Transverse colon (tissue), 4 donors: ENCODE data around the gene ASIC2. TPM values are rescaled to one million over a fixed set of nuclear protein-coding genes. Genes with fewer than 3 reads are reported as not detected.

Source experiments
- DNase-seq: peaks from one replicate; pipeline ENCODE4 v3.0.0-alpha.2; 2019
- H3K27ac ChIP-seq, 4 donors: fragments of 200-600 bp; sonication (generic); 2 replicates each; pipeline ENCODE4 v1.5.1; 2016 to 2018; ENCODE audit warnings: inconsistent platforms in 4 of 4
- H3K27me3 ChIP-seq: fragments of 200-600 bp; sonication (generic); 2 replicates; pipeline ENCODE4 v1.5.1; 2017; ENCODE audit warnings: inconsistent platforms
- H3K36me3 ChIP-seq, 4 donors: fragments of 200-600 bp; sonication (generic); 2 replicates each; pipeline ENCODE4 v1.5.1; 2017 to 2019; ENCODE audit warnings: inconsistent platforms in 4 of 4
- H3K4me1 ChIP-seq, 4 donors: fragments of 200-600 bp; sonication (generic); 2 replicates each; pipeline ENCODE4 v1.5.1; 2017 to 2020; ENCODE audit warnings: inconsistent platforms in 4 of 4
- H3K4me3 ChIP-seq, 4 donors: fragments of 200-600 bp; sonication (generic); 1 replicate in 1 of 4; 2 replicates in 3 of 4; pipeline versions ENCODE4 v1.5.1 to v1.6.1; 2017 to 2019; ENCODE audit warnings: inconsistent platforms in 4 of 4
- H3K9me3 ChIP-seq, 2 donors: fragments of 200-600 bp; sonication (generic); 2 replicates each; pipeline ENCODE4 v1.5.1; 2017 to 2019; ENCODE audit warnings: inconsistent platforms in 2 of 2
- EP300 ChIP-seq: sonication (generic); formaldehyde crosslinking; IDR thresholded peaks from one replicate; pipeline ENCODE4 v1.6.1; 2017; ENCODE audit warnings: antibody characterized with exemption, low read depth
- POLR2A ChIP-seq: fragments of 450-650 bp; IDR thresholded peaks from one replicate; pipeline ENCODE4 v1.6.1; 2016; ENCODE audit warnings: antibody characterized with exemption, mild to moderate bottlenecking, moderate library complexity
- POLR2AphosphoS5 ChIP-seq, 3 donors: sonication (generic); formaldehyde crosslinking; IDR thresholded peaks; one replicate each; pipeline ENCODE4 v1.6.1; 2016; ENCODE audit warnings: antibody characterized with exemption in 3 of 3
- WGBS, 2 donors: methylation state at CpG; one replicate each; pipeline ENCODE4 v1.1.5; 2018; ENCODE audit warnings: low coverage in 1 of 2; 5-methylcytosine and 5-hydroxymethylcytosine counted together
- in situ Hi-C, 4 donors: fragments of 200-750 bp; cut with MboI; loops; one replicate each; pipeline versions ENCODE4 v1.15.0 to v1.15.1; 2017; ENCODE audit warnings: low sequenced_read_pairs in 3 of 4, low pct_ligation_motif_present in 1 of 4, low pct_unique_long_range_greater_than_20kb in 1 of 4
- intact Hi-C: fragments of 100-400 bp; cut with DNase I; formaldehyde crosslinking; loops from one replicate; pipeline ENCODE4 v1.15.1; 2023; ENCODE audit warnings: low total_unique reads
- total RNA-seq, 4 donors: library from RNA; depleted of rRNA; stranded (reverse); fragments of >200 nt; gene quantifications; one replicate each; pipeline ENCODE4 v1.1.0, GENCODE V29; 2016
- TF ChIP-seq, protein P1 (sequence below), 5 experiments: fragments of 200-600 bp in 3 of 5; fragments of 450-650 bp in 2 of 5; sonication (generic) in 3 of 5; IDR thresholded peaks; 1 replicate in 2 of 5; 2 replicates in 3 of 5; pipeline ENCODE4 v1.5.1; 2016 to 2017; ENCODE audit warnings: antibody characterized with exemption in 5 of 5, inconsistent platforms in 3 of 5, mild to moderate bottlenecking in 2 of 5, moderate library complexity in 1 of 5

Gene ASIC2
- total RNA-seq, 4 donors from 2014 or later, result 0.16 to 0.55 TPM; not detected in 2

DNA sequence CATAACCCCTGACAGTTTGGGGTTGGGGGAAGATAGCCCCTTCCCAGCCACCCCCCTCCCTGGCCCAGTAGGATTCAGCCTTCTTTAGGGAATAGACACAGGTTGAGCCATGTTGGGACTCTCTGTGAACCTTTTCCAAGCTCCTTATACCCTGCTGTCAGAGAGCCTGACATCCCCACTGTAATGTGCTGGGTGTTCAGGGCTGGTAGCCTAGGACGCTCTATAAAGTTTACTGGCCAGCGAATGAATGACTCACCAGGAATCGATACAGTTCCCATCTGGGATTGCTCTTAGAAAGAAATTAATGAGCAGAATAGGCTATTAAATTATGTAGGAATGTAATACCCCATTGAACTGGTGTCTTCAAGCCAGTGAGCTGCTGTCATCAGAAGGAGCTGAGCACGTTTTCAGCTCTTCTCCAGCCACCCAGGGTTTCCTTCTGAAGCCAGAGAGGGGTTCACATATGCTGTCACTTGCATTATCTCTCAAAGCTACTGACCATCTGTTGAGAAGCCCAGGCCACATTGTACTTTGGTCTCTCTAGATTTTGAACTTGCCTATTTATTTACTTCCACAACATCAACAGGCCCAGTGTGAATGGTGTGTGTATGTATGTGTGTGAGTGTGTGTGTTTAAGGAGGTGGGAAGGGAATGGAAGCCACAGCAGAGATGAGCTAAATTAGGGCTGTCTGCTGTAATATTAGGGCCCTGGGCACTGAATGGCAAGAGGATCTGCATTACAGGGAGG lies 236.5 kb downstream of the ASIC2 start:
- Histone ChIP-seq H3K4me3 (no peak overlapping the region), H3K27me3 (peaks cover 10% of the 10 kb centered on the region), H3K36me3 (no peaks in the 10 kb centered on the region), H3K4me1 (no peaks in the 10 kb centered on the region), H3K27ac (no peak overlapping the region), H3K9me3 (no peaks in the 10 kb centered on the region)
- intact Hi-C loops (no loop called here), in situ Hi-C loops (no loop called here)
- DNase-seq, result no peak
- 69% methylated on average over 3 to 4 of the region's 4 CpGs for WGBS, 2 donors
- TF ChIP-seq, protein P1, sequence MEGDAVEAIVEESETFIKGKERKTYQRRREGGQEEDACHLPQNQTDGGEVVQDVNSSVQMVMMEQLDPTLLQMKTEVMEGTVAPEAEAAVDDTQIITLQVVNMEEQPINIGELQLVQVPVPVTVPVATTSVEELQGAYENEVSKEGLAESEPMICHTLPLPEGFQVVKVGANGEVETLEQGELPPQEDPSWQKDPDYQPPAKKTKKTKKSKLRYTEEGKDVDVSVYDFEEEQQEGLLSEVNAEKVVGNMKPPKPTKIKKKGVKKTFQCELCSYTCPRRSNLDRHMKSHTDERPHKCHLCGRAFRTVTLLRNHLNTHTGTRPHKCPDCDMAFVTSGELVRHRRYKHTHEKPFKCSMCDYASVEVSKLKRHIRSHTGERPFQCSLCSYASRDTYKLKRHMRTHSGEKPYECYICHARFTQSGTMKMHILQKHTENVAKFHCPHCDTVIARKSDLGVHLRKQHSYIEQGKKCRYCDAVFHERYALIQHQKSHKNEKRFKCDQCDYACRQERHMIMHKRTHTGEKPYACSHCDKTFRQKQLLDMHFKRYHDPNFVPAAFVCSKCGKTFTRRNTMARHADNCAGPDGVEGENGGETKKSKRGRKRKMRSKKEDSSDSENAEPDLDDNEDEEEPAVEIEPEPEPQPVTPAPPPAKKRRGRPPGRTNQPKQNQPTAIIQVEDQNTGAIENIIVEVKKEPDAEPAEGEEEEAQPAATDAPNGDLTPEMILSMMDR (IDR thresholded peaks at IDR 0.05), result no peak
- TF ChIP-seq POLR2A, result no peak
- no peak for TF ChIP-seq POLR2AphosphoS5 (IDR thresholded peaks at IDR 0.05)
- no peak for TF ChIP-seq EP300

DNA sequence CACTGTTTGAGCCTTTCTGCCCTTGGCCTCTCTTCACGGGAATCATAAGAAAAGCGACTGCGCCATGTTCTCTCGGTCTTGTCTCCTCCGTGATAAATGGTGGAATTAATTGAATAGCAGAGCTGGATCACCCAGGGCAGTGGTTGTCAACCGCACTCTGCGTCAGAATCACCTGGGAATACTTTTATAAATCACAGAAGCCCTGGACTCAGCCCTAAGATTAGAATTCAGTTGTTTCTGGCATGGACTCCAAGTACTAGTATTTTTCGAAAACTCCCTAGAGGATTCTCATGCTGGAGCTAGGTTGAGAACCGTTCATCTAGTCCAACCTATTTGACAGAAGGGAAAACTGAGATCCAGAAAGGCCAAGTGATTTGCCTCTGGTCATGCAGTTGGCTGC lies 237.3 kb downstream of the ASIC2 start:
- Histone ChIP-seq H3K4me3 (no peak overlapping the region), H3K27ac (no peak overlapping the region), H3K27me3 (peaks cover 10% of the 10 kb centered on the region), H3K36me3 (no peaks in the 10 kb centered on the region), H3K4me1 (no peaks in the 10 kb centered on the region), H3K9me3 (no peaks in the 10 kb centered on the region)
- WGBS, 2 donors, result 92 to 95% methylated on average over 9 of the region's 9 CpGs
- in situ Hi-C loops, result no loop called here
- DNase-seq, result no peak
- TF ChIP-seq EP300, result no peak
- intact Hi-C loops, result no loop called here

DNA sequence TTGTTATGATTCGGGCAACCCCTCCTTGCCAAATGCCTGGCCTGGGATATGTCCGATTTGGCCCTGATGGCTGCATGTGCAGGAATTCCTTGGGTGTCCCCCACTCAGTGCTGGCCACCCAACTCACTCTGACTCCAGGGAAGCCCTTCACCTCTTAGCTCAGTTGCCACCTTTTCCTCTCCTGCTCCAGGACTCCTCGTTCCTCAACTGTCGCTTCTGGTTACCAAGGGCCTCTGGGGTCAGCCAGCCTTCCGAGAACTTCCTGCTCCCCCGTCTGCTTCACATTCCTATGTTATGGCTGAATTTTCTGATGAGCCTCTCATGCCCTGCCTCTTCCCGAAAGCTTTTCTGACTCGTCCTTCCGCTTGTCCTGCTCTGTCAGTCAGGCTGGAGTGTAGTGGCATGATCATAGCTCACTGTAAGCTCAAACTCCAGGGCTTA lies 237.9 kb downstream of the ASIC2 start:
- Histone ChIP-seq H3K9me3 (no peaks in the 10 kb centered on the region), H3K27ac (no peak overlapping the region), H3K36me3 (no peaks in the 10 kb centered on the region), H3K4me3 (no peak overlapping the region), H3K4me1 (no peaks in the 10 kb centered on the region), H3K27me3 (peaks cover 10% of the 10 kb centered on the region)
- DNase-seq, result no peak
- in situ Hi-C loops, result no loop called here
- 64 to 80% methylated on average over 3 to 9 of the region's 9 CpGs for WGBS, 2 donors
- intact Hi-C loops, result no loop called here
- TF ChIP-seq EP300 (no peak), POLR2AphosphoS5 (IDR thresholded peaks at IDR 0.05) (no peak), POLR2A (no peak)
- TF ChIP-seq, protein P1 (IDR thresholded peaks at IDR 0.05), result no peak

DNA sequence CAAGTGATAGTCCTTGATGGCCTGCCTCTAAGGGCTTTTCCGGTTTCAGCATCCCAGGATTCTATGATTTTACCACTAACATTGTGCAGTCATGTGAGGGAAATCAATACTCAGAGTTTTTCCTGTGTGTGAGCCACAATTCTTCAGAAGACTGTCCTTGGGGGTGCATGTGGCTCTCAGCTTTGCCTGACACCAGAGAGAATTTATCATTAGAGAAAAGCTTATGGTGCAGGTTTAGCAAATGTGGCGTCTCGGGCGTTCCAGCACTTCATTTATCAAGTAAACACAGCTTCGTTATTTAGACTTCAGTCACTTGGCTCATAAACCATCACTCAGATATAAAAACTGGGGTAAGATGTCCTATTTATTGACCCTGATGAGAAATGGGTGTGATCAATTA lies 238.7 kb downstream of the ASIC2 start:
- peaks cover 10% of the 10 kb centered on the region for H3K27me3 ChIP-seq
- no peak overlapping the region for H3K4me3 ChIP-seq
- H3K36me3 ChIP-seq, result no peaks in the 10 kb centered on the region
- H3K9me3 ChIP-seq, result no peaks in the 10 kb centered on the region
- 50 to 73% methylated on average over 4 to 5 of the region's 5 CpGs for WGBS, 2 donors
- no peak overlapping the region for H3K27ac ChIP-seq
- no peak for DNase-seq
- no peaks in the 10 kb centered on the region for H3K4me1 ChIP-seq
- in situ Hi-C loops (no loop called here), intact Hi-C loops (no loop called here)
- TF ChIP-seq POLR2AphosphoS5 (IDR thresholded peaks at IDR 0.05) (no peak), POLR2A (no peak), EP300 (no peak)
- TF ChIP-seq, protein P1 (IDR thresholded peaks at IDR 0.05), result no peak
